GM19468 (cell line): ENCODE measurements around the gene LAGE3.
A peak's percentile ranks its signal among the peaks of the same experiment; 100 is the strongest.

Source experiments
- ATAC-seq: cut with Tn5 transposase; IDR thresholded peaks from one replicate; pipeline ENCODE4 v1.9.1; 2021; ENCODE audit warnings: mild to moderate bottlenecking, moderate library complexity, moderate number of reproducible peaks; ENCODE audit not compliant: unreplicated experiment; ENCODE audit errors: extremely low read depth

The LAGE3 gene, protein sequence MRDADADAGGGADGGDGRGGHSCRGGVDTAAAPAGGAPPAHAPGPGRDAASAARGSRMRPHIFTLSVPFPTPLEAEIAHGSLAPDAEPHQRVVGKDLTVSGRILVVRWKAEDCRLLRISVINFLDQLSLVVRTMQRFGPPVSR

DNA sequence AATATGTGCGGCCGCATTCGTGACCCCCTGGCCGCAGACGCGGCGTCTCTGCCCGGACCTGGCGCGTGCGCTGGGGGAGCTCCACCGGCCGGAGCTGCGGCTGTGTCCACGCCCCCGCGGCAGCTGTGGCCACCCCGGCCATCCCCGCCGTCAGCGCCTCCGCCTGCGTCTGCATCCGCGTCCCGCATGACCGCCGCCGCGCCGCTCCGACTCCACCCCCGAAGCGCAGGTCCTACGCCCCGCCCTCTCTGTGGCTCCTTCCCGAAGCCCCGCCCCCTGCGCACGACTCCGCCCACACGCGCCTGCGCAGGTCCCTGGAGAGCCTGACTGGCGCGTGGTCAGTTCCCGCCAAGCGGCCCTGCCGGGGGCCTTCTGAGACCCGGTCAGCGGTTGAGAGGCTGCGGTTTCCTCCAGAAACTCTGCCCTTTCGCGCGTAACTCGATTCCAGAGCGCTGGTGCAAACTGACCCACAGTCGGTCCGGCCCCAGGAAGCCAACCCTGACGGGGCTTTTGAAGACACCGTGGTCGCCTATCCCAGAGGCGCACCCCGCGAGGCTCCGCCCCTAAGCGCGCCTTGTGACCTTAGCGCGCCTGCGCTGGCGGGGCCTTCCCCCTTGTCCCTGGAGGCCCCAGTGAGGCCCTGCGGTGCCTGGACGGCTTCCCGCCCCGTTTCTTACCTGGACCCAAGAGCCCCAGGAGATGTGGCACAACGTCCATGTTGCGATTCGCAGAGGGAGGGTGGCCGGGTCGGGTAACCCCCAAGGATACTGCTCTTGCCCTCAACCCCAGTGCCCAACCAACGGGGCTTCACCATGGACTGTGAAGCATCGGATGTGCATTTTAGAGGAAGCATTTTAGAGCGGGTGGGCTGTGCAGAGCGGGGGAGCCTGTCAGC lies at the start of gene LAGE3:
Gene LAGE3 (minus strand): TSS at position 554 of the 895 bp plus-strand sequence. CDS start 366 bp downstream, at position 188.
- ATAC-seq = peak; percentile 56

GRCh38 chrX:154526901-154527675 lies 48.0 kb upstream of the LAGE3 start:
- no peak for ATAC-seq

GRCh38 chrX:154525606-154526490 lies 46.8 kb upstream of the LAGE3 start:
- no peak for ATAC-seq

GRCh38 chrX:154519389-154519788 lies 40.3 kb upstream of the LAGE3 start:
- ATAC-seq = no peak

DNA sequence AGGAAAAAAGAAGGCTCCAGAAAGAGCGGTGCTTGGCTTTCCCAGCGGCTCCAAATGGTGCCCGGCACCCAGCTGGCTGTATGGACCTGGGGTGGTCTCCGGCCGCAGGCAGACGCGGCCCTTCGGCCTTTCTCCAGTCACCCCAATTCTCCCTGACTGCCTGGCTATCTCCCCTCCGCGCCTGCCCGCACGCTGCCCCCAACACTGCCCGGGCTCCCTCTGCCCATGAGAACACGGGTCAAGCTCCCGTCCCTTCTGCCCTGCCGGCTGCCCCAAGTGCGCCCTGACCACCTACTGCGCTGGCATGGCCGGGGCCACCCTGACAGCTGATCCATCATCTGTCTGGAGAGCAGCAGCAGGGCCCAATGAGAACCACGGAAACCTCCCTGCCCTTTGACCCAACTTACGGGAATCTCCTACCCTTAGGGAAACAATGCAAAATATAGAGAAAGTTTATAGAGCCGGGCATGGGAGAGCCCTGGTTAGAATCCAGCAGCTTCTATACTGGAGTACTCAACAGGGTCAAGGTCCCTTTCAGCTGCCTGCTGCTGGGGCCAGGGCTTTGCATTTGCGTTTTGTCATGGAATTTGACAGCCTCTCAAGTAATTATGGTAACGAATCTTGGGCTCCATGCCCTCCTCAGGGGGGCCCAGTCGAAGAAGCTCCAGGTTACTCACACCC lies 38.2 kb upstream of the LAGE3 start:
- no peak for ATAC-seq

DNA sequence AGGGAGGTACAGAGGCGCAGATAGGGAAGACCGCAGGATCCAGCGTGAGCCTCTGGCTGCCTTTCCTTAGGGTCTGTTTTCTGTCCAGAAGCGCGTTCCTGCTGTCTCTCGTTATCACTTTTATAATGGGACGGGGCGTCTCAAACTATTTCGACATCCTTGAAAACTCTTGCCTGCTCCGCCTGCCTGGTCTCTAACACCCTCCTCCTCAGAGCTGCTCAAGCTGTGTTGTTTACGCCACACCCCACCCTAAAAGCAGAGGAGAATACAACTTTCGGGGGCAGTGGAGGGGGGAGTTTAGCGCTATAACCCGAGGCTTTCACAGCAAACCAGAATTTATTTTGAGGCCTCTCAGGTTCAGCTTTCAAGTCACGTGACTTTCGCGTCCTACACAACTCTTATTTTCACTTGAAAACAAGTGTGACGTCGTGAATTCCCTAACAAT lies 37.6 kb upstream of the LAGE3 start:
- no peak for ATAC-seq

- peak; percentile 33 for ATAC-seq
Measured at GRCh38 chrX:154515966-154516655, 37.0 kb upstream of the LAGE3 start, which contains the start of gene FAM3A. Gene FAM3A, minus strand, starts transcription at chrX:154516232. Its CDS starts 460 bp downstream, at chrX:154515772.

GRCh38 chrX:154515090-154515965 lies 36.2 kb upstream of the LAGE3 start:
- ATAC-seq = no peak

DNA sequence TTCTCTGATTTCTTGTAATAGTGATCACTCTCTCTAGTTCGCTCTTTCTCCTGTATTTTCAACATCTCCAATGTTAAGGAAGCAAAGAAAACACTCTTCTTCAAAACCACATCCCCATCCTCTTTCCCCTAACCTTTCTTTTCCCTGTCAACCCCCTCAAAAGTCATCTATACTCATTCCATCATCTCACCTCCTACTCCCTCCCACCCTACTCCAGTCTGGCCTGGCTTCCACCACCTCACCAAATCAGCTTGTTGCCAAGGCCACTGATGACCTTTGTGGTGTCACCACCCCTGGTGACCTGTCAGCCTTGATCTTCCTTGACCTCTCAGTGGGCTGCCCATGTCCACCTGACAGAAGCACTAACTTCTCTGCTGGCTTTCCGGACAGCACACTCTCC lies 34.6 kb upstream of the LAGE3 start:
- no peak for ATAC-seq

- no peak for ATAC-seq
Measured at GRCh38 chrX:154512879-154513553, 33.9 kb upstream of the LAGE3 start.

DNA sequence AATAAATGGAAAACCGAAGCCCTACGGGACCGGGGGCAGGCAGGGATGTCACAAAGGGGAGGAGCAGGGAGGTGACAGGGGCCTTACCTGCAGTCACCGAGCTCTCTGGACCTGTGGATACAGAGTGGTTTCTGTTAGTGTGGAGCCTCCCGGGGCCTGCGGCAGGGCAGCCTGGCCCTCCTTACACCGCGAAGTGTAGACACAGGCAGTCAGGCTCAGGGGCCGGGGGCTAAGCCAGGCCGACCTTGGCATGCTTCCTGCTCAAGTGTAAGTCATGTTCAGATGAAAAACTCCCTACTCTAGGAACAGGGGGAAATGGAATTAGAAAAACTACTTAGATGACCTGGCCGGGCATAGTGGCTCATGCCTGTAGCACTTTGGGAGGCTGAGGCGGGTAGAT lies 32.7 kb upstream of the LAGE3 start:
- no peak for ATAC-seq

DNA sequence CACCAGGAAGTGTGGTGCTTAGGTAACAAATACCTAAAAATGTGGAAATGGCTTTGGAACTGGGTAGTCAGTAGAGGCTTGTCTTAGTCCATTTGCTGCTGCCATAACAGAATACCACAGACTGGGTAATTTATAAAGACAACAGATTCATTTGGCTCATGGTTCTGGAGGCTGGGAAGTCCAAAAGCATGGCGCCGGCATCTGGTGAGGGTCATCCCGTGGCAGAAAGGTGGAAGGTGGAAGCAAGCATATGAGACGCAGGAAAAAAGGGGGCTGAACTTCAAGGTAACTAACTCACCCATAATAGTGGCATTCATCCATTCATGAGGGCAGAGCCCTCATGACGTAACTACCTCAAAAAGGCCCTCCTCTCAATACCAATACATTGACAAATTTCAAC lies 30.4 kb upstream of the LAGE3 start:
- ATAC-seq = no peak

DNA sequence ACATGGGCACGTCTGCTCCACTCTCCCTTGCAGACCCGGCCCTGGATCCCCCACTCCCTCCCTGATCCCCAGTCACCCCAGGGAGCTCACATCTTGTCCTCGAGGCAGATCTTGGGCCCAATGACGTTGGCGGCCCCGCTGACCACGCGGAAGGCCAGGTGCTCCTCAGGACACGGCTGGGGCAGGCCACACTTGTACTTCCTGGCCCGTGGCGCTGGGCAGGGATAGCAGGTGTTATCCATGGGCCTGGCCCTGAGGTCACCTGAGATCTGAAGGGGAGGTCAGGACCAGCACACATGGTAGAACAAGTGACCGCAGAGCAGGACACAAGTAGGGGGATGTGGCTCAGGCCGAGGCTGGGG lies 29.3 kb upstream of the LAGE3 start:
- ATAC-seq = no peak

DNA sequence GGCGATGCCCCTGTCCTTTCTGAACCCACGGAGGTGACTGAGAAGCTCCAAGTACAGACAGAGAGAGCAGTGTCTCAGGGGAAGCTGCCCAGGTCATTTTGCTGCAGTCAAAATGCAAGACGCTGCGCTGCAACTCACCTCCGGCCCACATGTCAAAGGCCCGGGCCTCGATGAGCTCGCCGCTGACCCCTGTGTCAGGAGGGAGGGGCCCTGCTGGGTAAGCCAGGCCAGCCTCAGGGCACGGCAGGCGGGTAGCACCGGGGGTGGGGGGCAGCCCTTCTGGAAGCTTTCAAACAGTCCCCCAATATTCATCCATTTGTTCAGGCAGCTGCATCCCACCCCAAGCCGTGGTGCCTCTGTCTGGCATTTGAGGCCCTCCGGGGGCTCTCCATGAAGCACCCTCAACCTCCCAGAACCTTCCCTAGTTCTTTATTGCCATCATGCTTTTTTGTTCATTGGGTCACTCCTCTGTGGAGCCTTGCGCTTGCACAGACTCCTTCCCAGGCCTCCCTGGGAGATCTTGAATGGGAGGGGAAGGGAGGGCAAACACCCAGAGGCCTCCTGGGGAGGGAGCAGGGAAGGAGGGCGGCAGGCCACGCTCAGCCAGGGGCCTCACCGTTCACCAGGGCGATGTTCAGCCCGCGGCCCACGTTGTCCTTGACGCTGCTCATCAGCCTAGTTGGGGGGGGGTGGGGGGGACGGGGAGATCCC lies 28.7 kb upstream of the LAGE3 start:
- ATAC-seq = no peak

GRCh38 chrX:154506483-154507332 lies 27.6 kb upstream of the LAGE3 start:
- no peak for ATAC-seq

GRCh38 chrX:154505734-154506133 lies 26.7 kb upstream of the LAGE3 start:
- no peak for ATAC-seq
